ENCODE results near the gene ATAD3B.

- TF ChIP-seq, protein P1, sequence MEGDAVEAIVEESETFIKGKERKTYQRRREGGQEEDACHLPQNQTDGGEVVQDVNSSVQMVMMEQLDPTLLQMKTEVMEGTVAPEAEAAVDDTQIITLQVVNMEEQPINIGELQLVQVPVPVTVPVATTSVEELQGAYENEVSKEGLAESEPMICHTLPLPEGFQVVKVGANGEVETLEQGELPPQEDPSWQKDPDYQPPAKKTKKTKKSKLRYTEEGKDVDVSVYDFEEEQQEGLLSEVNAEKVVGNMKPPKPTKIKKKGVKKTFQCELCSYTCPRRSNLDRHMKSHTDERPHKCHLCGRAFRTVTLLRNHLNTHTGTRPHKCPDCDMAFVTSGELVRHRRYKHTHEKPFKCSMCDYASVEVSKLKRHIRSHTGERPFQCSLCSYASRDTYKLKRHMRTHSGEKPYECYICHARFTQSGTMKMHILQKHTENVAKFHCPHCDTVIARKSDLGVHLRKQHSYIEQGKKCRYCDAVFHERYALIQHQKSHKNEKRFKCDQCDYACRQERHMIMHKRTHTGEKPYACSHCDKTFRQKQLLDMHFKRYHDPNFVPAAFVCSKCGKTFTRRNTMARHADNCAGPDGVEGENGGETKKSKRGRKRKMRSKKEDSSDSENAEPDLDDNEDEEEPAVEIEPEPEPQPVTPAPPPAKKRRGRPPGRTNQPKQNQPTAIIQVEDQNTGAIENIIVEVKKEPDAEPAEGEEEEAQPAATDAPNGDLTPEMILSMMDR (conservative IDR thresholded peaks at IDR 0.05; ENCODE audit: low read depth, low read length), result no peak
- TF ChIP-seq EZH2 (IDR thresholded peaks at IDR 0.05; ENCODE audit: borderline replicate concordance, low read depth, low read length, poor library complexity, severe bottlenecking), result no peak
These were observed 73.0 kb downstream of the ATAD3B start for GRCh38 chr1:1544544-1544943.

Measured in A673 (cell line).